HepG2 (cell line): ENCODE data around the gene DSE. TPM values are rescaled to one million over a fixed set of nuclear protein-coding genes. Genes with fewer than 3 reads are reported as not detected.

ENCODE experiments used
- ATAC-seq: fragments of 200-7000 bp; cut with Tn5 transposase; 3 replicates; pipeline ENCODE4 v1.9.1; 2020; ENCODE audit warnings: mild to moderate bottlenecking, moderate library complexity
- BruUV-seq: library from RNA; stranded (reverse); fragments of 400-500 nt; replicated peaks from 2 replicates; lab custom pipeline; 2021; lab: Mats Ljungman, UMichigan
- CTCF ChIA-PET: fragments of 300-600 bp; formaldehyde crosslinking; extraction: SDS; loops from one replicate; lab custom pipeline; 2021; ENCODE audit warnings: low total read pairs, inconsistent platforms, low intra/inter-chr PET ratio; lab: Yijun Ruan, JAX
- POLR2A ChIA-PET: fragments of 350-600 bp; sonication (Branson Sonifier 250); formaldehyde crosslinking; loops from one replicate; lab custom pipeline; 2020; ENCODE audit warnings: antibody characterized with exemption, inconsistent platforms; lab: Yijun Ruan, JAX
- DNase-seq: peaks from one replicate; pipeline ENCODE4 v3.0.0-alpha.2; 2015; ENCODE audit warnings: low spot score
- FAIRE-seq: peaks from 3 replicates; lab custom pipeline; 2011; peaks lifted over from hg19 to GRCh38; lab: Jason Lieb, UNC
- H2AFZ ChIP-seq: one replicate; pipeline ENCODE4 v1.6.1; 2011; ENCODE audit warnings: low read length, inconsistent platforms
- H3K27ac ChIP-seq: fragments of 300-600 bp; 3 replicates; pipeline ENCODE4 v1.8.0; 2011; ENCODE audit warnings: mixed run types, mild to moderate bottlenecking, mixed read lengths, low read length, inconsistent platforms; ENCODE audit not compliant: insufficient read depth; ENCODE audit errors: extremely low read length
- H3K27me3 ChIP-seq, 2 experiments: fragments of 200-600 bp in 1 of 2; 2 replicates in 1 of 2; 3 replicates in 1 of 2; pipeline versions ENCODE4 v1.6.0 to v1.8.0; 2011; ENCODE audit warnings: low read length in 2 of 2, mild to moderate bottlenecking in 2 of 2, moderate library complexity in 2 of 2, inconsistent platforms in 1 of 2; ENCODE audit not compliant: insufficient read depth in 2 of 2, control insufficient read depth in 1 of 2
- H3K36me3 ChIP-seq, 2 experiments: fragments of 200-600 bp in 1 of 2; replicated peaks in 1 of 2; 2 replicates in 1 of 2; 3 replicates in 1 of 2; pipeline versions ENCODE4 v1.5.1 to v1.8.0; 2011; ENCODE audit warnings: low read length in 2 of 2, inconsistent platforms in 1 of 2; ENCODE audit not compliant: insufficient read depth in 2 of 2, control insufficient read depth in 1 of 2
- H3K4me1 ChIP-seq: 2 replicates; pipeline ENCODE4 v1.5.1; 2012; ENCODE audit warnings: low read length, inconsistent platforms; ENCODE audit not compliant: insufficient read depth
- H3K4me2 ChIP-seq: 2 replicates; pipeline ENCODE4 v1.6.0; 2011; ENCODE audit warnings: low read depth, low read length, inconsistent platforms
- H3K4me3 ChIP-seq, 3 experiments: fragments of 200-600 bp in 1 of 3; sonication (generic), shearing (Covaris generic) in 1 of 3; replicated peaks in 1 of 3; 2 replicates each; pipeline ENCODE4 v1.5.1; 2011 to 2016; ENCODE audit warnings: low read length in 3 of 3, inconsistent platforms in 2 of 3, low read depth in 2 of 3, mild to moderate bottlenecking in 2 of 3, control low read depth in 1 of 3, mixed read lengths in 1 of 3; ENCODE audit not compliant: insufficient read depth in 1 of 3
- H3K79me2 ChIP-seq: one replicate; pipeline ENCODE4 v1.6.1; 2011; ENCODE audit warnings: low read length, inconsistent platforms; ENCODE audit not compliant: insufficient read depth
- H3K9ac ChIP-seq: 2 replicates; pipeline ENCODE4 v1.6.0; 2011; ENCODE audit warnings: mild to moderate bottlenecking, low read depth, low read length, inconsistent platforms; ENCODE audit not compliant: insufficient read depth
- H3K9me3 ChIP-seq: 2 replicates; pipeline ENCODE4 v1.5.1; 2012; ENCODE audit warnings: mild to moderate bottlenecking, low read length
- H4K20me1 ChIP-seq: 2 replicates; pipeline ENCODE4 v1.6.0; 2011; ENCODE audit warnings: inconsistent platforms, mild to moderate bottlenecking, low read length, moderate library complexity; ENCODE audit not compliant: insufficient read depth
- BRCA1 ChIP-seq: sonication (generic); formaldehyde crosslinking; IDR thresholded peaks from 2 replicates; pipeline ENCODE4 v1.4.0; 2020; ENCODE audit warnings: missing genetic modification reagents
- GABPA ChIP-seq, 2 experiments: IDR thresholded peaks; 2 replicates each; pipeline ENCODE4 v1.6.1; 2011 to 2016; ENCODE audit warnings: low read depth in 2 of 2, low read length in 1 of 2, missing biosample characterization in 1 of 2, missing genetic modification characterization in 1 of 2
- ISL2 ChIP-seq: sonication (generic); formaldehyde crosslinking; IDR thresholded peaks from 2 replicates; pipeline ENCODE4 v1.5.0; 2020; ENCODE audit warnings: missing genetic modification reagents
- KAT7 ChIP-seq: IDR thresholded peaks from 2 replicates; pipeline ENCODE4 v1.6.1; 2018; ENCODE audit warnings: borderline replicate concordance, missing compliant biosample characterization
- MEF2D ChIP-seq: sonication (generic); formaldehyde crosslinking; IDR thresholded peaks from 2 replicates; pipeline ENCODE4 v1.5.1; 2020; ENCODE audit warnings: mild to moderate bottlenecking, missing genetic modification reagents
- NR2F2 ChIP-seq: IDR thresholded peaks from 2 replicates; pipeline ENCODE4 v1.6.1; 2012; ENCODE audit warnings: low read depth, inconsistent platforms, borderline replicate concordance
- PLSCR1 ChIP-seq: sonication (generic); formaldehyde crosslinking; IDR thresholded peaks from 2 replicates; pipeline ENCODE4 v1.5.0; 2020; ENCODE audit warnings: missing genetic modification reagents, mild to moderate bottlenecking, borderline replicate concordance
- TOPORS ChIP-seq: sonication (generic); formaldehyde crosslinking; IDR thresholded peaks from 2 replicates; pipeline ENCODE4 v1.8.0; 2023; ENCODE audit warnings: mild to moderate bottlenecking, missing genetic modification reagents
- ZKSCAN5 ChIP-seq: sonication (generic); formaldehyde crosslinking; IDR thresholded peaks from 2 replicates; pipeline ENCODE4 v1.5.1; 2020; ENCODE audit warnings: mild to moderate bottlenecking, missing genetic modification reagents
- ZNF260 ChIP-seq: sonication (generic); formaldehyde crosslinking; IDR thresholded peaks from 2 replicates; pipeline ENCODE4 v1.4.0; 2020; ENCODE audit warnings: missing genetic modification reagents, low read depth, mild to moderate bottlenecking, borderline replicate concordance
- ZNF646 ChIP-seq: sonication (generic); formaldehyde crosslinking; IDR thresholded peaks from 2 replicates; pipeline ENCODE4 v1.9.0; 2021; ENCODE audit warnings: mild to moderate bottlenecking, missing genetic modification reagents
- WGBS: methylation state at CpG from one replicate; pipeline ENCODE4 v1.1.6; 2017; ENCODE audit warnings: low lambda C conversion rate; 5-methylcytosine and 5-hydroxymethylcytosine counted together
- in situ Hi-C: cut with HindIII; loops from 2 replicates; pipeline ENCODE4 v1.10.0; 2017; ENCODE audit warnings: low pct_unique_long_range_greater_than_20kb; ENCODE audit not compliant: extremely low pct_ligation_motif_present
- intact Hi-C: fragments of 100-400 bp; cut with micrococcal nuclease; formaldehyde crosslinking; loops from one replicate; pipeline ENCODE4 v1.10.0; 2022; ENCODE audit not compliant: unreplicated experiment
- polyA plus RNA-seq, 8 experiments: library from polyadenylated mRNA; depleted of rRNA in 3 of 8; stranded (reverse) in 7 of 8; unstranded in 1 of 8; fragments of >200 nt; fragmentation: Illumina TruSeq in 4 of 8; extraction: Trizol in 4 of 8; gene quantifications; 2 replicates each; pipeline versions ENCODE4 v1.2.1 to v1.2.3, GENCODE V29; 2011 to 2016; ENCODE audit warnings: low read depth in 4 of 8, missing spikeins in 1 of 8, mixed read lengths in 1 of 8; ENCODE audit not compliant: insufficient read depth in 1 of 8
- total RNA-seq, 5 experiments: library from RNA; depleted of rRNA; stranded (reverse); fragments of >200 nt; fragmentation: Illumina TruSeq; extraction: Trizol; gene quantifications; 2 replicates each; pipeline ENCODE4 v1.2.3, GENCODE V29; 2016; ENCODE audit warnings: low read depth in 1 of 5

Gene DSE
- total and polyA plus RNA-seq, 2 of the 13 experiments (the other 11 are each of a cell fraction or from before 2014, with no cell fraction given): 2.6 to 4.6 TPM

GRCh38 chr6:116326996-116327395 is 43.8 kb upstream of the DSE start:
- H3K4me2 ChIP-seq: no peak overlapping the region
- no peaks in the 10 kb centered on the region for H4K20me1 ChIP-seq
- DNase-seq (no peak), FAIRE-seq (no peak), ATAC-seq (no peak)
- no peaks in the 10 kb centered on the region for H3K36me3 ChIP-seq
- TF ChIP-seq ZKSCAN5 (CRISPR knock-in tag) (no peak), KAT7 (no peak), ZNF260 (CRISPR knock-in tag) (no peak), ISL2 (CRISPR knock-in tag) (no peak), TOPORS (CRISPR knock-in tag) (no peak), ZNF646 (no peak), GABPA (IDR thresholded peaks at IDR 0.05; ENCODE audit: low read depth, low read length) (no peak), GABPA (CRISPR knock-in tag; IDR thresholded peaks at IDR 0.05; ENCODE audit: low read depth) (no peak), MEF2D (no peak), PLSCR1 (no peak), NR2F2 (no peak), BRCA1 (CRISPR knock-in tag) (no peak)
- no peaks in the 10 kb centered on the region for H3K79me2 ChIP-seq
- WGBS: 30% methylated on average over 4 of the region's 4 CpGs
- in situ Hi-C loops (no loop called here), intact Hi-C loops (no loop called here)
- no TSS peak for BruUV-seq
- no peaks in the 10 kb centered on the region for H3K27me3 ChIP-seq
- no peak overlapping the region for H3K27ac ChIP-seq
- POLR2A ChIA-PET: no interaction called here
- H3K4me1 ChIP-seq: peaks cover 20% of the 10 kb centered on the region
- H3K9me3 ChIP-seq: no peaks in the 10 kb centered on the region
- H3K4me3 ChIP-seq: no peak overlapping the region
- no peak overlapping the region for H3K9ac ChIP-seq
- CTCF ChIA-PET: no interaction called here
- no peak overlapping the region for H2AFZ ChIP-seq
